HG02973 (cell line): ENCODE results near the gene HSPA1B.
"Not testable (repeated sequence)": the region's sequence is repeated elsewhere in the genome, so short reads cannot be mapped to it uniquely, and the experiment has no call there.

Experiments
- ATAC-seq: cut with Tn5 transposase; IDR thresholded peaks from one replicate; pipeline ENCODE4 v1.9.1; 2021; ENCODE audit warnings: moderate library complexity; ENCODE audit not compliant: unreplicated experiment

The HSPA1B gene

GRCh38 chr6:31851980-31852718 is 24.6 kb downstream of the HSPA1B start:
- not testable (repeated sequence) for ATAC-seq

DNA sequence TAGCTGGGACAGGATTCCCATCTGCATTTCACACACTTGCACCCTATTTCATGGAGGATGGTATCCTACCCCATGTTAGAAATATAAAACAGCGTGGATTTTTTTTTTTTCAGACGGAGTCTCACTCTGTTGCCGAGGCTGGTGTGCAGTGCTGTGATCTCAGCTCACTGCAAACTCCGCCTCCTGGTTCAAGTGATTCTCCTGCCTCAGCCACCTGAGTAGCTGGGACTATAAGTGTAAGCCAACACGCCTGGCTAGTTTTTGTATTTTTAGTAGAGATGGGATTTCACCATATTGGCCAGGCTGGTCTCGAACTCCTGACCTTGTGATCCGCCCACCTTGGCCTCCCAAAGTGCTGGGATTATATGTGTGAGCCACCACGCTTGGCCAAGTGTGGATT is 30.2 kb downstream of the HSPA1B start:
- ATAC-seq: not testable (repeated sequence)

GRCh38 chr6:31858707-31859106 is 31.2 kb downstream of the HSPA1B start:
- ATAC-seq: no peak

GRCh38 chr6:31859923-31860322 is 32.4 kb downstream of the HSPA1B start:
- ATAC-seq: no peak

- ATAC-seq: no peak
Measured at GRCh38 chr6:31860349-31860748, 32.8 kb downstream of the HSPA1B start.

GRCh38 chr6:31861150-31861549 is 33.6 kb downstream of the HSPA1B start:
- no peak for ATAC-seq

GRCh38 chr6:31861919-31862343 is 34.4 kb downstream of the HSPA1B start:
- no peak for ATAC-seq

DNA sequence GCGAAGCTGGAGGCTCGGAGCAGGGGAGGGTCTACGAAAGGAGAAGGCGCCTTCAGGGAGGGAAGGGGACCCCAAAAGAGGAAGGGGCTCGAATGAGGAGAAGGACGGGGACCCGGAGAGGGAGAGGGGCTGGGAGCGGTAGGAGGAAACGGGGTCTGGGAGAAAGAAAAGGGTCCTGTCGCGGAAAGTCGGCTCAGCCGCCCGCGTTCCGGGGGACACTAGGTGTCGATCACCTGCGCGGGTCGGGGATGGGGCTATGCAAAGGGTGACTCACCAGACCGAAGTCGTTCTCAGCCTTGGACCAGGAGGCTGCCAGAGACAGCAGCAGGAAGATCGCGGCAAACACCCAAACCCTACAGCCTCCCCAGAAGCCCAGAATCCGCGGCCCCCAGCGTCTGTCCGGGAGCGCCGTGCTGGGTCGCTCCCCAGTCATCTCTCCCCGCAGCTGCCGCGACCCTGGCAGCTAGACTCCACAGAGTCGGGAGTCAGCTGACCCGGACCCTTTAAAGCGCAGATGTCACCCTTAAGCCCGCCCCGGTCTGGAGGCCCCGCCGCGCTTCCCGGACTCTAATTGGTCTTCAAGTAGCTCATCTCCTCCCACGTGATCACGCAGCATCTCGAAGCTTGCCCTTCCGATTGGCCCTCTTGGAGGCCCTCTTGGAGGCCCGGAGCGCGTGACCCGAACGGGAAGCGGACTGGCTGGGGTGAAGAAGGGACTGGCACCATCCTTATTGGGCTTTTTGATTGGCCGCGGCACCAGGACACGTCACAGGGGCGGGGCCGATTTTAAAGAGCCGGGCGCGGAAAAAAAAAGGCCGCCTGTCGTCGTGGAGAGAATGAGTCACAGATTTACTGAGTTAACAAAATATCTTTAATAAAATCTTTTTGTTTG is 35.1 kb downstream of the HSPA1B start, which contains the start of gene NEU1:
TSS of gene NEU1 (minus strand) at position 478 of the 892 bp plus-strand sequence. CDS start at position 433, 45 bp downstream.
- peak; percentile 75 for ATAC-seq

- ATAC-seq: not testable (repeated sequence)
Measured at GRCh38 chr6:31864123-31864562, 36.6 kb downstream of the HSPA1B start.

- ATAC-seq: no peak
Measured at GRCh38 chr6:31864818-31865204, 37.3 kb downstream of the HSPA1B start.

- no peak for ATAC-seq
Measured at GRCh38 chr6:31865205-31866118, 37.9 kb downstream of the HSPA1B start.

DNA sequence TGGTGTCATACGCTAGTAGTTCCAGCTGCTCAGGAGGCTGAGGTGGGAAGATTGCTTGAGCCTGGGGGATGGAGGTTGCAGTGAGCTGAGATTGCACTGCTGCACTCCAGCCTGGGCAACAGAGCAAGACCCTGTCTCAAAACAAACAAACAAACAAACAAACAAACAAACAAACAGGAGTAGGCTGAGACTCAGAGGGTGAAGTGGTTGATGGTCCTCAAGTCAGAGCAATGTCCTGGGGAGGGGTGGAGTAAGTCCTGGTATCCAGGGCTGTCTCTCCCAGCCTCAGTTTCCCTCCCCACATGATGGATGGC is 41.1 kb downstream of the HSPA1B start:
- not testable (repeated sequence) for ATAC-seq

DNA sequence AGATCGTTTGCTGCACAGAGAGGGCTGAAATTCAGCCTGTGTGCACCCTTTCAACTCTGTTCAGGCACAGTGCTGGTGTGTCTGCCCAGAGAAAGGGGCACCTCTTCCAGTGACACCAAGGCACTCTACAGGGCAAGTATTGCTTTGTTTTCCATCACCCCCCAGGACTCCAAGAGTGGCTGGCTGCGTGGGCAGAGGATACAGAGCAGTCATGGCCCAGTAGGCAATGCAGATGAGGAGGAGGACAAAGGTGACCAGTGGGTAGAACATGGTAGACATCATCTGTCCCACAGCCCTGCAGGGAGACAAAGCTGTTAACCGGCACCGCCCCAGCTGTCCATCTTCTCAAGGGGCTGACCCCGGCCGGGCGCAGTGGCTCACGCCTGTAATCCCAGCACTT is 41.8 kb downstream of the HSPA1B start:
- ATAC-seq: no peak

GRCh38 chr6:31870385-31870921 is 42.9 kb downstream of the HSPA1B start:
- ATAC-seq: no peak

- no peak for ATAC-seq
Measured at GRCh38 chr6:31871046-31871659, 43.6 kb downstream of the HSPA1B start.

- no peak for ATAC-seq
Measured at GRCh38 chr6:31874084-31874670, 46.6 kb downstream of the HSPA1B start.

- no peak for ATAC-seq
Measured at GRCh38 chr6:31874836-31875572, 47.5 kb downstream of the HSPA1B start.

GRCh38 chr6:31875877-31876276 is 48.3 kb downstream of the HSPA1B start:
- ATAC-seq: no peak

- ATAC-seq: no peak
Measured at GRCh38 chr6:31876357-31876756, 48.8 kb downstream of the HSPA1B start.
